DND-41 (cell line): ENCODE results near the gene SRRM4.

Experiments used
- EZH2 ChIP-seq: IDR thresholded peaks from 3 replicates; pipeline ENCODE4 v1.6.1; 2012; ENCODE audit warnings: borderline replicate concordance, low read depth, mild to moderate bottlenecking, moderate library complexity, low read length, inconsistent platforms; ENCODE audit not compliant: severe bottlenecking
- TF ChIP-seq, protein P1 (sequence below): IDR thresholded peaks from 2 replicates; pipeline ENCODE4 v1.5.1; 2012; ENCODE audit warnings: borderline replicate concordance, low read length, moderate library complexity, mild to moderate bottlenecking; ENCODE audit not compliant: poor library complexity, severe bottlenecking; ENCODE audit errors: extremely low read depth

GRCh38 chr12:119128527-119128926, 147.2 kb downstream of the SRRM4 start:
- TF ChIP-seq, protein P1, sequence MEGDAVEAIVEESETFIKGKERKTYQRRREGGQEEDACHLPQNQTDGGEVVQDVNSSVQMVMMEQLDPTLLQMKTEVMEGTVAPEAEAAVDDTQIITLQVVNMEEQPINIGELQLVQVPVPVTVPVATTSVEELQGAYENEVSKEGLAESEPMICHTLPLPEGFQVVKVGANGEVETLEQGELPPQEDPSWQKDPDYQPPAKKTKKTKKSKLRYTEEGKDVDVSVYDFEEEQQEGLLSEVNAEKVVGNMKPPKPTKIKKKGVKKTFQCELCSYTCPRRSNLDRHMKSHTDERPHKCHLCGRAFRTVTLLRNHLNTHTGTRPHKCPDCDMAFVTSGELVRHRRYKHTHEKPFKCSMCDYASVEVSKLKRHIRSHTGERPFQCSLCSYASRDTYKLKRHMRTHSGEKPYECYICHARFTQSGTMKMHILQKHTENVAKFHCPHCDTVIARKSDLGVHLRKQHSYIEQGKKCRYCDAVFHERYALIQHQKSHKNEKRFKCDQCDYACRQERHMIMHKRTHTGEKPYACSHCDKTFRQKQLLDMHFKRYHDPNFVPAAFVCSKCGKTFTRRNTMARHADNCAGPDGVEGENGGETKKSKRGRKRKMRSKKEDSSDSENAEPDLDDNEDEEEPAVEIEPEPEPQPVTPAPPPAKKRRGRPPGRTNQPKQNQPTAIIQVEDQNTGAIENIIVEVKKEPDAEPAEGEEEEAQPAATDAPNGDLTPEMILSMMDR = no peak
- TF ChIP-seq EZH2 = no peak
